Hepatocyte (in vitro differentiated cells): Measurements from ENCODE around the gene AMMECR1. TPM values are rescaled to one million over a fixed set of nuclear protein-coding genes. Genes with fewer than 3 reads are reported as not detected.
A peak's percentile ranks its signal among the peaks of the same experiment; 100 is the strongest.

Experiments
- DNase-seq: peaks from one replicate; pipeline ENCODE4 v3.0.0-alpha.2; 2016; ENCODE audit warnings: low spot score
- H2AFZ ChIP-seq: fragments of 200-600 bp; sonication (generic); 2 replicates; pipeline ENCODE4 v1.6.0; 2016; ENCODE audit warnings: antibody characterized with exemption, mild to moderate bottlenecking
- H3K27ac ChIP-seq: fragments of 200-600 bp; sonication (generic); 2 replicates; pipeline ENCODE4 v1.5.1; 2016; ENCODE audit warnings: mild to moderate bottlenecking
- H3K27me3 ChIP-seq: fragments of 200-600 bp; sonication (generic); 2 replicates; pipeline ENCODE4 v1.6.1; 2016
- H3K36me3 ChIP-seq: fragments of 200-600 bp; sonication (generic); replicated peaks from 2 replicates; pipeline ENCODE4 v1.5.1; 2016; ENCODE audit warnings: low read depth; ENCODE audit not compliant: insufficient read depth
- H3K4me1 ChIP-seq: fragments of 200-600 bp; sonication (generic); 2 replicates; pipeline ENCODE4 v1.5.1; 2016; ENCODE audit warnings: mild to moderate bottlenecking, moderate library complexity; ENCODE audit not compliant: insufficient read depth
- H3K4me2 ChIP-seq: fragments of 200-600 bp; sonication (generic); 2 replicates; pipeline ENCODE4 v1.6.0; 2016
- H3K4me3 ChIP-seq: fragments of 200-600 bp; sonication (generic); 2 replicates; pipeline ENCODE4 v1.5.1; 2016; ENCODE audit warnings: mild to moderate bottlenecking
- H3K79me2 ChIP-seq: fragments of 200-600 bp; sonication (generic); 2 replicates; pipeline ENCODE4 v1.6.0; 2017; ENCODE audit warnings: mild to moderate bottlenecking
- H3K9me2 ChIP-seq: fragments of 200-600 bp; sonication (generic); replicated peaks from 2 replicates; pipeline ENCODE4 v1.6.0; 2017; ENCODE audit warnings: mild to moderate bottlenecking; ENCODE audit not compliant: insufficient read depth
- H3K9me3 ChIP-seq: fragments of 200-600 bp; sonication (generic); 2 replicates; pipeline ENCODE4 v1.5.1; 2016; ENCODE audit warnings: low read depth, mild to moderate bottlenecking
- H4K20me1 ChIP-seq: fragments of 200-600 bp; sonication (generic); 2 replicates; pipeline ENCODE4 v1.6.0; 2016; ENCODE audit warnings: mild to moderate bottlenecking; ENCODE audit not compliant: insufficient read depth, poor library complexity, severe bottlenecking
- CTCF ChIP-seq: fragments of 200-600 bp; sonication (generic); IDR thresholded peaks from 2 replicates; pipeline ENCODE4 v1.5.1; 2016; ENCODE audit warnings: antibody characterized with exemption, mild to moderate bottlenecking; ENCODE audit not compliant: poor library complexity
- EZH2 ChIP-seq: fragments of 200-600 bp; sonication (generic); IDR thresholded peaks from 2 replicates; pipeline ENCODE4 v1.6.1; 2016; ENCODE audit warnings: antibody characterized with exemption, mild to moderate bottlenecking, borderline replicate concordance
- EZH2phosphoT487 ChIP-seq: fragments of 200-600 bp; sonication (generic); IDR thresholded peaks from one replicate; pipeline ENCODE4 v1.6.1; 2018; ENCODE audit warnings: antibody characterized with exemption, mild to moderate bottlenecking, low read depth, moderate library complexity; ENCODE audit not compliant: unreplicated experiment, severe bottlenecking
- WGBS: methylation state at CpG from one replicate; pipeline ENCODE4 v1.1.6; 2016; ENCODE audit warnings: low lambda C conversion rate; ENCODE audit errors: missing lambda C conversion rate; 5-methylcytosine and 5-hydroxymethylcytosine counted together
- polyA plus RNA-seq: library from polyadenylated mRNA; unstranded; fragments of >200 nt; fragmentation: Nextera tagmentation; extraction: Ambion mirVana; gene quantifications from 2 replicates; pipeline ENCODE4 v1.2.1, GENCODE V29; 2016
- total RNA-seq: library from RNA; depleted of rRNA; stranded (reverse); fragments of >200 nt; gene quantifications from 2 replicates; pipeline ENCODE4 v1.2.3, GENCODE V29; 2014

The AMMECR1 gene
- total and polyA plus RNA-seq, 2 experiments from 2014 or later: 24.6 to 33.3 TPM

- H4K20me1 ChIP-seq: no peaks in the 10 kb centered on the region
- no peak within 1 kb of the TSS for H3K27ac ChIP-seq
- no peak within 1 kb of the TSS for H2AFZ ChIP-seq
- H3K9me3 ChIP-seq: no peaks in the 10 kb centered on the region
- no peak within 1 kb of the TSS for H3K4me2 ChIP-seq
- no peak for TF ChIP-seq EZH2
- TF ChIP-seq CTCF: no peak
- TF ChIP-seq EZH2phosphoT487: no peak
- no peak within 1 kb of the TSS for H3K4me3 ChIP-seq
- WGBS: 77% methylated on average over 2 of the region's 2 CpGs
- H3K9me2 ChIP-seq: no peaks in the 10 kb centered on the region
- no peak for DNase-seq
- H3K4me1 ChIP-seq: no peaks in the 10 kb centered on the region
- no peaks in the 10 kb centered on the region for H3K27me3 ChIP-seq
- no peaks in the 10 kb centered on the region for H3K36me3 ChIP-seq
- no peaks in the 10 kb centered on the region for H3K79me2 ChIP-seq
Observed at GRCh38 chrX:110358548-110358947, 40.7 kb upstream of the AMMECR1 start, which contains the start of gene RTL9. RTL9 (plus strand) TSS chrX:110358848; CDS start chrX:110450618, 91,770 bp downstream.

- TF ChIP-seq EZH2phosphoT487 (no peak), CTCF (no peak), EZH2 (no peak)
- no peak overlapping the region for H3K4me2 ChIP-seq
- H4K20me1 ChIP-seq: no peaks in the 10 kb centered on the region
- no peak overlapping the region for H2AFZ ChIP-seq
- no peaks in the 10 kb centered on the region for H3K36me3 ChIP-seq
- no peak overlapping the region for H3K4me3 ChIP-seq
- H3K79me2 ChIP-seq: no peaks in the 10 kb centered on the region
- no peak overlapping the region for H3K27ac ChIP-seq
- H3K4me1 ChIP-seq: no peaks in the 10 kb centered on the region
- 71% methylated on average over 17 of the region's 17 CpGs for WGBS
- no peaks in the 10 kb centered on the region for H3K27me3 ChIP-seq
- no peaks in the 10 kb centered on the region for H3K9me2 ChIP-seq
- DNase-seq: no peak
- no peaks in the 10 kb centered on the region for H3K9me3 ChIP-seq
Observed at GRCh38 chrX:110346681-110347080, 28.8 kb upstream of the AMMECR1 start.

- Histone ChIP-seq H4K20me1 (no peaks in the 10 kb centered on the region), H3K4me2 (peak overlapping the region; percentile 5), H3K27ac (peak overlapping the region; percentile 29), H3K9me3 (no peaks in the 10 kb centered on the region), H3K4me1 (no peaks in the 10 kb centered on the region), H3K36me3 (no peaks in the 10 kb centered on the region), H3K79me2 (no peaks in the 10 kb centered on the region), H3K9me2 (no peaks in the 10 kb centered on the region), H3K27me3 (no peaks in the 10 kb centered on the region), H2AFZ (no peak overlapping the region), H3K4me3 (no peak overlapping the region)
- DNase-seq: no peak
- TF ChIP-seq CTCF (no peak), EZH2phosphoT487 (no peak), EZH2 (no peak)
- 60% methylated on average over 11 of the region's 11 CpGs for WGBS
Observed at GRCh38 chrX:110341189-110342035, 23.5 kb upstream of the AMMECR1 start.
